HL-60/S4 treated with phorbol 12-myristate 13-acetate at 8.2 ng/mL for 4 days and 3 days (cell line): ENCODE data around the gene L3MBTL2.

Experiments used
- in situ Hi-C: fragments of 300-500 bp; cut with MboI; formaldehyde crosslinking; loops from 2 replicates; pipeline ENCODE4 v1.15.0; 2022; ENCODE audit warnings: low sequenced_read_pairs

L3MBTL2 gene

DNA sequence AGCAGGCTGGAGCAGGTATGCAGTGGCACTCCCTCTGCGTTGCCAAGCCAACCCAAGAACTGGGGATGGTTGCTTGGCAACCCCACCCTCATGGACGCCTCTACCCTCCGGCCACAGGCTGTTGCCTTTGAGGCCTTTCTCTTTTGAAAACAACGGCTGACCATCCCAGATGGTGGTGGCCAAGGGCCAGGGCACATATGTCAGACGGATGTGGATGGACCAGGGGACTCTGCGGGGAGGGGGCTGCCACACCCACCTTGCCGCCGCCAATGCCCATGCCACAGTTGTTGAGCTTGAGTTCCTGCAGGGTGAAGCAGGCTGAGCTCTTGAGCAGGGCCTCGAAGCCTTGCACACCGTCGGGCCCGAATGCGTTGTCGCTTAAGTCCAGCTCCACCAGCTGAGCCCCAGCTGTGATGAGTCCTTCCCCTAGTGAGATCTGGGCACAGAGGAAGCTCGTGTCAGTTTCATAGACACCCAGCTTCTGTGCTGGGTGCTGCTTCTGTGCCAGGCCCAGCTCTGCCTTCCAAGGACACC, 59.4 kb downstream of the L3MBTL2 start:
- in situ Hi-C loops: no loop called here

DNA sequence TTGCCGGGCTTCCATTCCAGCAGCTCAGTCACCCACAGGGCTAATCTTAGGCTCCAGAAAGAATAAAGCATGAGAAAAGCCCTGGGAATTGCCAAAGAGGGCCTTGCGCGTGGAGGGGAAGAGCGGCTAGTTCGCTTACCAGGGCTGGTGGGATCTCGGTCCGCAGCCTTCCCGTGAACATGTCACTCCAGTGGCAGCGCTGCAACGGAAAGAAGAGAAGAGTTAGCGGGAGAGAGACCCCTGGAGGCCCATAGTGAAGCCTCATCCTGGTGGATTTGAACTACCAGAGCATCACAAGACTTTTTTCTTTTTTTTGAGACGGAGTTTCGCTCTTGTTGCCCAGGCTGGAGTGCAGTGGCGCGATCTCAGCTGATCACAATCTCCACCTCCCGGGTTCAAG, 62.8 kb downstream of the L3MBTL2 start:
- in situ Hi-C loops: no loop called here

DNA sequence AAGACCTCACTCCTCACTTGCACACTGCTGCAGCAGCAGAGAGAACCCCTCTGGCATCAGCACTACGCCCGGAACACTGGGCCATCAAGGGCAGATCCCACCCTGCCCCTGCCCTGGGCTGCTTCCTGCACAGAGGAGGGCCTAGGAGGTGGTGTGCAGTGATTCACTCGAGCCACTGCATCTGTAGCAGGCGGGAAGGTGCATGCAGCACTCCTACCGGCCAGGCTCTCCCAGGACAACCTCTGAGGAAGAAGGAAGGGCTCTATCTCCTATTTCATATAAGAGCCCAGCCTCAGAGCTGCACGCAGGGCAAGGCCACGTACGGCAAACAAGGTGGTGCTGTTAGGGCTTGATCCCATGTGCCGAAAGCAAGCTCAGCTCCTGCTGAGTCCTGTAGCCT, 66.7 kb downstream of the L3MBTL2 start:
- in situ Hi-C loops: no loop called here

DNA sequence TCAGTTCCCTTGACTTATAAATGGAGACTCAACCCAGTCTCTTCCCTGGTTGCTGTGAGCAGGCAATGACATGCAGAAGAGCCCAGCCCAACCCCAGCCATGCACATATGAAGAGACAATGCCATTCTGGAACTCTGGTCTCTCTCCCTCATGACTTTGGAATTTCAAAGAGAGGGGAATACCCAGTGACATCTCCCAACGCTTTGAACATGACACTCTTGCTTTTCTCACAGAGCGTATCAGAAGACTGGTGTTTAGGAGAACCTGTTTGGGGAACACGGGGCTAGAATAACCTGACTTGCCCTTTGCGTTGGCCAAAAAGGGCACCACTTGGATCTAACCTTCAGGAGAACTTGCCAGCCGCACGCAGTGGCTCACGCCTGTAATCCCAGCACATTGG, 68.0 kb downstream of the L3MBTL2 start:
- in situ Hi-C loops: no loop called here

DNA sequence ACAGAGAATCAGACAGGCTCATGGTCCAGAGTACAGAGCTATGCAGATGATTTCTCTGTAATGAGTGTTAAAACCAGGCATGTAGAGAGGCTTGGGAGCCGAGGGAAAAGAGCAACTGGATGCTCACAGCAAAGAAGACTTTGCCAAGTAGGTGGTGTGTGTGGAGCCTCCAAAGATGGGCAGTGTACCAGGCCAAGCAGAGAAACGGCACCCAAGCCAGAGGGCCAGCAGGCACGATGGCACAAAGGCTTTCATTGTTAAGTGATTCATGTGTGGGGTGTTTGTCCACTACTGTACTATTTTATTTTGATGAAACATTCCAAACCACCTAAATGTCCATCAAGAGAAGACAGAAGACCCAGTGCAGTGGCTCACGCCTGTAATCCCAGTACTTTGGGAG, 69.7 kb downstream of the L3MBTL2 start:
- in situ Hi-C loops: no loop called here

DNA sequence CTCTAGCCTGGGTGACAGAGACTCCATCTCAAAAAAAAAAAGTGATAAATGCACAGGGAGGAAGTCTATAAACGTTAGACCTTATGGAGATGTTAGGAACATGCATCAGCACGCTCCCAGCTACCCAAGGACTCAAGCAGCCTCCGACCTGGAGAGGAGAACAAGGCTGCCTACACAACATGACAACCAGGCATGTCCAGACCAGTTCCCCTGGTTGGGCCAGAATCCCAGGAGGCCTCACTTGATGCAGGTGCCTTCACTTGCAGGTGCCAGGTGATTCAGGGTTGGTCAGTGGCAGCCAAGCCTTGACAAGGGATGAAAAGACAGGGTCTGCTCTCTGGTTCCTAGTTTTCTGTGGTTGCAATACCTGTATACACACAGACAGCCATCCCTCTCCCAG, 75.0 kb downstream of the L3MBTL2 start:
- in situ Hi-C loops: no loop called here

DNA sequence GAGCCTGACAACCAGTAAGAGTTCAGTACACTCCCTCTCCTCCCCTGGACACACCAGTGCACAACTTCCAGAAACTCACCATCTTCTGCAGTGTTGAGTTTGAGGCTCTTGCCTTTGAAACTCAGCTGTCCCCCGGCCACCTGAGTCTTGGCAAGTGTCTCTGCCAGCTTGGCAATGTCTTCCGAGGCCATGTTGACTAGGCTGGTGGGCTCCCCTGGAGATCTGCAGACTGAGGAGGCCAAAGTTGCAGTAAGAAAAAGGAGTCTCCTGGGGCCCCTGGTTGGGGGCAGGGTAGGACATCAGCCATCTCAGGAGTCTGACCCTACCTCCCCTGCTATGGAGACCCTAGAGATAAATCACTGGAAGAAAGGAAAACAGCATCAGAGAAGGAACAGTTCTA, 75.7 kb downstream of the L3MBTL2 start:
- in situ Hi-C loops: no loop called here
